Measurements from ENCODE around the gene NUDCD3. TPM values are rescaled to one million over a fixed set of nuclear protein-coding genes. Genes with fewer than 3 reads are reported as not detected.
"Not testable (repeated sequence)": the region's sequence is repeated elsewhere in the genome, so short reads cannot be mapped to it uniquely, and the experiment has no call there.

Gene NUDCD3
- total RNA-seq, 4 donors from 2014 or later: 53.3 to 87.9 (median 73.2) TPM

DNA sequence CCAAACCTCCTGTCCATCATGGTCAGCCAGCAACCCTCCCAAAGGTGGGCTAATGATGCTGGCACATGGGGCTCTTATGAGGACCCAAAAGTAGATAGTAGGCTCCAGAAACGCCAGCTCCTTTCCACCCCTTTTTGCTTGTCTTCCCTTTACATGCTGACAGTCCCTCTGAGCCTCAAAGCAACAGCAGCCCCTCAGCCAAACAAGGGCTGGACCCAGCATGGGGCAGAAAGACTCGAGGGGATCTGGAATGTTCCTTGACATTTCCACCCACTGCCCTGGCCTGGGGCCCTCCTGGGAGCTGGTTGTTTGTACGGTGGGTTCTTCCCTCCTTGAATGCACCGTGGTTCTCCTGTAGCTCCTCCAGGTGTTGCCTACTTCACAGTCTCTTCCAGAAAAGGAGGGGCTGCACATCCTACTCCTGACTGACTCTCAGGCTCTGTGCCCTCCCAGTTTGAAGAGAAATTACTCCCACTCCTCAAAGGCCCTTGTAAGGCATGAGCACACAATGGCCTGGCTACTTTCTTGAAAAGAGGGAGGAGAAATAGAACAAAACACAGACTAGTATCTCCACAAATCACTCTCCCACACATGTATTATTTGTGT, 21.5 kb upstream of the NUDCD3 start:
- intact Hi-C loops (cut with DNase I; ENCODE audit: low total_unique reads): loop anchor here (2.0 kb wide), 1 partner anchor 23 kb away; no protein-coding TSS in a partner anchor
- DNase-seq (ENCODE audit: low spot score in 2 of 2): no peak
- 43 to 62% methylated on average over 4 of the region's 4 CpGs for WGBS, 2 donors
- H3K4me3 ChIP-seq (ENCODE audit: low read depth, poor library complexity, severe bottlenecking): no peak overlapping the region
- TF ChIP-seq, protein P1, sequence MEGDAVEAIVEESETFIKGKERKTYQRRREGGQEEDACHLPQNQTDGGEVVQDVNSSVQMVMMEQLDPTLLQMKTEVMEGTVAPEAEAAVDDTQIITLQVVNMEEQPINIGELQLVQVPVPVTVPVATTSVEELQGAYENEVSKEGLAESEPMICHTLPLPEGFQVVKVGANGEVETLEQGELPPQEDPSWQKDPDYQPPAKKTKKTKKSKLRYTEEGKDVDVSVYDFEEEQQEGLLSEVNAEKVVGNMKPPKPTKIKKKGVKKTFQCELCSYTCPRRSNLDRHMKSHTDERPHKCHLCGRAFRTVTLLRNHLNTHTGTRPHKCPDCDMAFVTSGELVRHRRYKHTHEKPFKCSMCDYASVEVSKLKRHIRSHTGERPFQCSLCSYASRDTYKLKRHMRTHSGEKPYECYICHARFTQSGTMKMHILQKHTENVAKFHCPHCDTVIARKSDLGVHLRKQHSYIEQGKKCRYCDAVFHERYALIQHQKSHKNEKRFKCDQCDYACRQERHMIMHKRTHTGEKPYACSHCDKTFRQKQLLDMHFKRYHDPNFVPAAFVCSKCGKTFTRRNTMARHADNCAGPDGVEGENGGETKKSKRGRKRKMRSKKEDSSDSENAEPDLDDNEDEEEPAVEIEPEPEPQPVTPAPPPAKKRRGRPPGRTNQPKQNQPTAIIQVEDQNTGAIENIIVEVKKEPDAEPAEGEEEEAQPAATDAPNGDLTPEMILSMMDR (IDR thresholded peaks at IDR 0.05): no peak
- no peak for TF ChIP-seq POLR2A (IDR thresholded peaks at IDR 0.05)

DNA sequence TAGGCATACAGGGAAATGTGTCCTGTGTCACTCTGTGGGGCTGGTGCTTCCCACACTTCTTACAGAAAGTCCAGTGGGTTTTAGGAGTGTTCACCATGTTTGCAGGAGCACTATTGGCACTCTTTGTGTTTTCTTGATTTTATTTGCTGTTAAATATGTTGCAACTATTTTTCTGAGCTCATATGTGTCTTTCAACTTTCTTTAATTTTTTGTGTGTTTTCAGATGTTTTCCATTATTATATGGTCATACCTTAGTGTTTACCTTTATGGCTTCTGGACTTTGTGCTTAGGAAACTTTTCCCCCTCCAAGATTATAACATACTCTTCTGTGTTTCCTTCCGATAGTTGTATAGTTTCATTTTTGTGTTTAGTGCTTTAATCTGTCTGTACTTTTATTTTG, 20.8 kb upstream of the NUDCD3 start:
- no peak overlapping the region for H3K4me3 ChIP-seq (ENCODE audit: low read depth, poor library complexity, severe bottlenecking)
- intact Hi-C loops (cut with DNase I; ENCODE audit: low total_unique reads): loop anchor here (2.0 kb wide), 1 partner anchor 24 kb away; no protein-coding TSS in a partner anchor
- WGBS, 2 donors: 83 to 84% methylated on average over 1 of the region's 1 CpG
- TF ChIP-seq POLR2A (IDR thresholded peaks at IDR 0.05): no peak
- TF ChIP-seq, protein P1 (IDR thresholded peaks at IDR 0.05): no peak
- DNase-seq (ENCODE audit: low spot score in 2 of 2): no peak

DNA sequence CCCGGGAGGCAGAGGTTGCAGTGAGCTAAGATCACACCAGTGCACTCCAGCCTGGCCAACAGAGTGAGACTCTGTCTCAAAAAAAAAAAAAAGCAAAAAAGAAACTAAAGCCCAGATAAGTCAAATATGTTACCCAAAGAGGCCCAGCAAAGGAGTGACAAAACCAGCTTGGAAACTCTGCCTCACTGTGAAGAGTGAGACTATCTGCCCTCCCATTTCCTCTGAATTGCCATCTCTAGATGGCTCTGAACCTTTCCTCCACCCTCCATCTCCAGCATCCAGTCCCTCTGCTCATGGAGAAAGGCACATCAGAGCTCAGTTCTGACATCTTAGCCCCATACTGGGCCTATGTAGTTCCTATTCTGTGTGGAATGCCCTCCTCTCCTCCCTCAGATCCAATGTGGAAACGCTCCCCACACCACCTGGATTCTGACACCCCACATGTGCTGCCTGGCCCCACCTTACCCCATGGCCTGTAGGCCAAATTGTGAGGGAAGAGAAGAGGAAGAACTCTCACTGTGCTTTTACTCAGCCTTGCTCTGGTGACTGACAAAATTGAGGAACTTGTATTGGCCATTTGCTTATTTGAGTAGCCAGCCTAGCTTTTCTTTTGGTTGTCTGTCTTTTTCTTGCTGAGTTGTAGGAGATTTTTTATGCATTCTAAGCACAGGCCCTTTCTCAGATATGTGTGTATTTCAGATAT, 18.0 kb upstream of the NUDCD3 start:
- H3K4me3 ChIP-seq (ENCODE audit: low read depth, poor library complexity, severe bottlenecking): no peak overlapping the region
- WGBS, 2 donors: 50 to 51% methylated on average over 2 of the region's 2 CpGs
- DNase-seq (ENCODE audit: low spot score in 2 of 2): no peak
- no peak for TF ChIP-seq POLR2A (IDR thresholded peaks at IDR 0.05)
- TF ChIP-seq, protein P1 (IDR thresholded peaks at IDR 0.05): no peak
- intact Hi-C loops (cut with DNase I; ENCODE audit: low total_unique reads): no loop called here

DNA sequence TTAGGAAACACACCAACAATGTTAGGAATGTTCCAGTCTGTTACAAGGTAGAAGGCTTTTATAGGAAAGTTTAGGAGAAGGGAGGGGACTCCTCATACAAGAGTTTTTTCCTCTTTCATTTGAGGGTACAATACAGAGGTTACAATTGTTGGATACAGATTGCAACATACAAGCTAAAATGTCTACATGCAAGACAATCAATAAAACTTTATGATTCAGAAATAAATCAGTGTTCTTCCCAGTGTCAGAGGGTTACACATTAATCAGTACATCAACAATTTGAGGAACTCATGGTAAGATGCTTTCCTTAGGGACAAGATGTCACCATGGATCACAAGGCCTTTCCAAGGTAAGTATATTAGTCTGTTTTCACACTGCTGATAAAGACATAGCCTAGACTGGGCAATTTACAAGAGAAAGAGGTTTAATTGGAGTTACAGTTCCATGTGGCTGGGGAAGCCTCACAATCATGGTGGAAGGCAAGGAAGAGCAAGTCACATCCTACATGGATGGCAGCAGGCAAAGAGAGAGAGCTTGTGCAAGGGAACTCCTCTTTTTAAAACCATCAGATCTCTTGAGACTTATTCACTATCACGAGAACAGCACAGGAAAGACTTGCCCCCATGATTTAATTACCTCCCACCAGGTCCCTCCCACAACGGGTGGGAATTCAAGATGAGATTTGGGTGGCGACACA, 16.3 kb upstream of the NUDCD3 start:
- intact Hi-C loops (cut with DNase I; ENCODE audit: low total_unique reads); H3K4me3 ChIP-seq (ENCODE audit: low read depth, poor library complexity, severe bottlenecking); DNase-seq (ENCODE audit: low spot score in 2 of 2): not testable (repeated sequence)
- WGBS, 2 donors: 75 to 78% methylated on average over 3 of the region's 3 CpGs

DNA sequence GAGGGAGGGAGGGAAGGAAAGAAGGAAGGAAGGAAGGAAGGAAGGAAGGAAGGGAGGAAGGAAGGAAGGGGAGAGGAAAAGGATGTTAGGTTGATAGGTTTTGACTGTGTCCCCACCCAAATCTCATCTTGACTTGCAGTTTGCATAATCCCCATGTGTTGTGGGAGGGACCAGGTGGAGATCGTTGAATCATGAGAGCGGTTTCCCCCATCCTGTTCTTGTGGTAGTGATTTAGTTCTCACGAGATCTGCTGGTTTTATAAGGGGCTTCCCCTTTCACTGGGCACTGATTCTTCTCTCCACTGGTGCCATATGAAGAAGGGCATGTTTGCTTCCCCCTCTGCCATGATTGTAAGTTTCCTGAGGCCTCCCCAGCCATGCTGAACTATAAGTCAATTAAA, 15.1 kb upstream of the NUDCD3 start:
- intact Hi-C loops (cut with DNase I; ENCODE audit: low total_unique reads): no loop called here
- no peak for TF ChIP-seq POLR2A (IDR thresholded peaks at IDR 0.05)
- TF ChIP-seq, protein P1 (IDR thresholded peaks at IDR 0.05): no peak
- no peak overlapping the region for H3K4me3 ChIP-seq (ENCODE audit: low read depth, poor library complexity, severe bottlenecking)
- WGBS, 2 donors: 66 to 68% methylated on average over 3 of the region's 3 CpGs
- DNase-seq (ENCODE audit: low spot score in 2 of 2): no peak
